Esophagus squamous epithelium (tissue), 4 donors: ENCODE measurements around the gene SLC22A5.

ENCODE experiments used
- POLR2A ChIP-seq, 4 donors: fragments of 450-650 bp; IDR thresholded peaks; one replicate each; pipeline ENCODE4 v1.6.1; 2017; ENCODE audit warnings: antibody characterized with exemption in 4 of 4, mild to moderate bottlenecking in 4 of 4, moderate library complexity in 3 of 4
- TF ChIP-seq, protein P1 (sequence below), 6 experiments: fragments of 450-650 bp in 4 of 6; fragments of 200-600 bp in 2 of 6; sonication (generic) in 2 of 6; IDR thresholded peaks; one replicate each; pipeline ENCODE4 v1.5.1; 2016 to 2019; ENCODE audit warnings: antibody characterized with exemption in 6 of 6, mild to moderate bottlenecking in 4 of 6, moderate library complexity in 4 of 6

DNA sequence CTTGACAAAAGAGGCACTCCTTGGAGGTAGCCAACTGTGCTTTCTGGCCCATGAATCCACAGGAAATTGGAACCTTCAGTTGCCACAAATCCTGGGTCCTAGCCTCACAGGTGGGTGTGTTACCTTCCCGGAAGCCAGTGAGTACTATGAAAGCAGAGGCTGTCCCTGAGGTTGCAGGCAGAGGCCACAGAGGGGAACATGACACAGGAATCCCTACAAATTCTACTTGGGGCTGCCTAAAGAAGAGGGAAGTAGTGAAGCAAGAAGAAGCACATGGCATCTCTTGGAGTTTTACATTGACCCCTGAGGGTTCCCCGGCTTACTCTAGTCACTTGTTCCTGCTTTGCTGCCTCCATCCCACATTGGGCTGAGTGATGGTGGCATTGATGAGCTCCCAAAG is 2.6 kb downstream of the SLC22A5 start:
- TF ChIP-seq POLR2A (IDR thresholded peaks at IDR 0.05), result no peak
- TF ChIP-seq, protein P1, sequence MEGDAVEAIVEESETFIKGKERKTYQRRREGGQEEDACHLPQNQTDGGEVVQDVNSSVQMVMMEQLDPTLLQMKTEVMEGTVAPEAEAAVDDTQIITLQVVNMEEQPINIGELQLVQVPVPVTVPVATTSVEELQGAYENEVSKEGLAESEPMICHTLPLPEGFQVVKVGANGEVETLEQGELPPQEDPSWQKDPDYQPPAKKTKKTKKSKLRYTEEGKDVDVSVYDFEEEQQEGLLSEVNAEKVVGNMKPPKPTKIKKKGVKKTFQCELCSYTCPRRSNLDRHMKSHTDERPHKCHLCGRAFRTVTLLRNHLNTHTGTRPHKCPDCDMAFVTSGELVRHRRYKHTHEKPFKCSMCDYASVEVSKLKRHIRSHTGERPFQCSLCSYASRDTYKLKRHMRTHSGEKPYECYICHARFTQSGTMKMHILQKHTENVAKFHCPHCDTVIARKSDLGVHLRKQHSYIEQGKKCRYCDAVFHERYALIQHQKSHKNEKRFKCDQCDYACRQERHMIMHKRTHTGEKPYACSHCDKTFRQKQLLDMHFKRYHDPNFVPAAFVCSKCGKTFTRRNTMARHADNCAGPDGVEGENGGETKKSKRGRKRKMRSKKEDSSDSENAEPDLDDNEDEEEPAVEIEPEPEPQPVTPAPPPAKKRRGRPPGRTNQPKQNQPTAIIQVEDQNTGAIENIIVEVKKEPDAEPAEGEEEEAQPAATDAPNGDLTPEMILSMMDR (IDR thresholded peaks at IDR 0.05), result no peak
